Measurements from ENCODE around the gene DEGS2. TPM values are rescaled to one million over a fixed set of nuclear protein-coding genes. Genes with fewer than 3 reads are reported as not detected.

DEGS2 gene
- total RNA-seq, 2 experiments from 2014 or later = 0.05 to 0.39 TPM

DNA sequence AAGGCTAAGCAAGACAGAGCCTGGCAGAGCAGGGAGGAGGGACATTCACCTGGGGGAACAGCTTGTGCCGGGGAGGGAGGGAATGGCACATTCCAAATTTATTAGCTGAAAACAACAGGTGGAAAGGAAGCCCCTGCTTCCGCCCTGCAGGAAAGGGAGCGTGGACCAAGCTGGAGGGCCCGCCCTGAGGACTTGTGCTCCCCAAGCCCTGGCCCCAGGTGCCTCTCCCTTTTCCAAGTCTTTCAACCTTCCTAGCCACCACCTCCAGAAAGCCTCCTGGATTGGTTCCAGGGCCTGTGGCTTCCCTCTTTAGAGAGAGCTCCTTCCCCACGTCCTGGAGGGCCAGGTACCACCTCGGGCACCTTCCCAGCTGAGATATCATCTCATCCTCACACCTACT lies 2.7 kb downstream of the DEGS2 start:
- ChIA-PET CTCF (interaction anchor here (2.1 to 3.4 kb wide), 2 partner anchors 10 to 36 kb away, joined by 6 to 22 read pairs; no protein-coding TSS in a partner anchor), POLR2A (interaction anchor here (1.3 kb wide), 2 partner anchors 12 to 65 kb away, joined by 3 to 4 read pairs; no protein-coding TSS in a partner anchor)
- Mint-ChIP-seq H3K9me3 (ENCODE audit: insufficient read depth) (peaks cover 7% of the 10 kb centered on the region), H3K27me3 (ENCODE audit: low read depth) (peaks cover 40% of the 10 kb centered on the region), H3K36me3 (ENCODE audit: low read depth) (peaks cover 5% of the 10 kb centered on the region), H3K4me1 (ENCODE audit: low read depth) (peaks cover 4% of the 10 kb centered on the region), H3K4me3 (no peak overlapping the region), H3K27ac (no peak overlapping the region)
- ATAC-seq (no peak), DNase-seq (no peak)

- Mint-ChIP-seq H3K4me3 (no peak overlapping the region), H3K27me3 (ENCODE audit: low read depth) (peaks cover 36% of the 10 kb centered on the region), H3K9me3 (ENCODE audit: insufficient read depth) (peaks cover 7% of the 10 kb centered on the region), H3K4me1 (ENCODE audit: low read depth) (peaks cover 4% of the 10 kb centered on the region), H3K36me3 (ENCODE audit: low read depth) (peaks cover 5% of the 10 kb centered on the region), H3K27ac (no peak overlapping the region)
- DNase-seq = no peak
- ChIA-PET POLR2A (interaction anchor here (0.8 to 1.3 kb wide), 3 partner anchors 12 to 65 kb away, joined by 3 to 4 read pairs (median 3); no protein-coding TSS in a partner anchor), CTCF (interaction anchor here (0.7 to 3.4 kb wide), 9 partner anchors 9 to 173 kb away, joined by 3 to 22 read pairs (median 4); no protein-coding TSS in a partner anchor)
- ATAC-seq = no peak
Measured at GRCh38 chr14:100155756-100156616, 3.5 kb downstream of the DEGS2 start.

DNA sequence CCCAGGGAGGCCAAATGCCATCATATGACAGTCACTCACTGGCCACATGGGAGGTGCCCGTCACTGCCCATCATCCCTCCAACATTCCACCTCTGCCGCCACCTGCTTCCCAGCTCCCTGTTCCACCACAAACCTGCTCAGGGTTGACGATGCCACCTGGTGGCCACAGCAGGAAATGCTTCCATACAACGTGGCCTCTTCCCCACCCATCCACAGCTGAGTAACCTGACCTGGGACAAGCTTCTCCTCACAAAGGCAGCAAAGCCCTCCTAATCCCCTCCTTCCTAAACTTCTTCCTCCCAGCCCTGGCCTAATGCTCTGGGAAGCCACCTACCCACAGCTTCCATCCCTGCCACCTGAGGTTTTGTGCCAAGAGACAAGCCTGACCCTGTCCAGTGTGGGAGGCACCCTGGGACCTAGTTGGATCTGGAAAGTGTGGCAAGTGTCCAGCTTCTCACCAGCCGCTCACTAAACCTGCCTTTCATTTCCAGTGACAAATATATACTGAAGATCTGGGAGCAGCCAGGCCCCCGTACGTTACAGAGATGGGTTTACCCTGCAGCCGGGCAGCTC lies 4.3 kb downstream of the DEGS2 start:
- H3K4me3 Mint-ChIP-seq = no peak overlapping the region
- DNase-seq = peak; percentile 45
- peaks cover 7% of the 10 kb centered on the region for H3K9me3 Mint-ChIP-seq (ENCODE audit: insufficient read depth)
- no peak overlapping the region for H3K27ac Mint-ChIP-seq
- ATAC-seq = no peak
- H3K27me3 Mint-ChIP-seq (ENCODE audit: low read depth) = peaks cover 27% of the 10 kb centered on the region
- ChIA-PET CTCF (interaction anchor here (0.7 to 3.4 kb wide), 10 partner anchors 8 to 172 kb away, joined by 3 to 22 read pairs (median 3); no protein-coding TSS in a partner anchor), POLR2A (no interaction called here)
- peaks cover 2% of the 10 kb centered on the region for H3K4me1 Mint-ChIP-seq (ENCODE audit: low read depth)
- peaks cover 5% of the 10 kb centered on the region for H3K36me3 Mint-ChIP-seq (ENCODE audit: low read depth)

- POLR2A ChIA-PET = no interaction called here
Measured at GRCh38 chr14:100153560-100153959, 5.9 kb downstream of the DEGS2 start.

DNA sequence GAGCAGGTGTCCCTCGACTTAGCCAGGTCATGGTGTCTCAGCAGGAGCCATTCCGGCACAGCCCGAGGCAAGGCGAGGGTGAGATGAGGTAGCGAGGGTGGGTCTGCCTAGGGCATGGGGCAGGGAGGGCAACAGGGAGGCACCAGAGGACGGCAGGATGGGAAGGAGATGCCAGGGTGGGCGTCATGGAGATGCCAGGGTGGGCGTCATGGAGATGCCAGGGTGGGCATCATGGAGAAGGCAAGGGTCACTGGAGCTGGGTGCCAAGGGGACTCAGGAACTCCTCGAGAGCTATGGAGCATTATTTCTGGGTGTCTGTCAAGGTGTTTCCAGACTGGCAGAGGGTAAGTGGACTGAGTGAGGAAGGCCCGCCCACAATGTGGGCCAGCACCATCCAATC lies 7.4 kb downstream of the DEGS2 start:
- ChIA-PET POLR2A (interaction anchor here (0.8 to 1.0 kb wide), 2 partner anchors 9 to 10 kb away, joined by 3 read pairs; no protein-coding TSS in a partner anchor), CTCF (interaction anchor here (1.0 kb wide), 1 partner anchor 10 kb away, joined by 3 read pairs; no protein-coding TSS in a partner anchor)
- H3K4me3 Mint-ChIP-seq = no peak overlapping the region
- no peak for ATAC-seq
- peaks cover 11% of the 10 kb centered on the region for H3K27me3 Mint-ChIP-seq (ENCODE audit: low read depth)
- no peak for DNase-seq
- H3K4me1 Mint-ChIP-seq (ENCODE audit: low read depth) = peaks cover 18% of the 10 kb centered on the region
- peaks cover 5% of the 10 kb centered on the region for H3K36me3 Mint-ChIP-seq (ENCODE audit: low read depth)
- H3K9me3 Mint-ChIP-seq (ENCODE audit: insufficient read depth) = peaks cover 7% of the 10 kb centered on the region
- peak overlapping the region; percentile 55 for H3K27ac Mint-ChIP-seq

More at GRCh38 chr14:100153560-100153959, 5.9 kb downstream of the DEGS2 start:
- Mint-ChIP-seq H3K9me3 (ENCODE audit: insufficient read depth) (peaks cover 7% of the 10 kb centered on the region), H3K27ac (no peak overlapping the region), H3K36me3 (ENCODE audit: low read depth) (peaks cover 5% of the 10 kb centered on the region), H3K4me3 (no peak overlapping the region), H3K4me1 (ENCODE audit: low read depth) (peaks cover 5% of the 10 kb centered on the region), H3K27me3 (ENCODE audit: low read depth) (peaks cover 21% of the 10 kb centered on the region)
- DNase-seq (no peak), ATAC-seq (no peak)
- CTCF ChIA-PET = interaction anchor here (1.1 kb wide), 1 partner anchor 39 kb away, joined by 3 read pairs; no protein-coding TSS in a partner anchor

- Mint-ChIP-seq H3K27ac (peak overlapping the region; percentile 30), H3K4me1 (ENCODE audit: low read depth) (peaks cover 28% of the 10 kb centered on the region), H3K4me3 (no peak overlapping the region), H3K36me3 (ENCODE audit: low read depth) (peaks cover 9% of the 10 kb centered on the region), H3K27me3 (ENCODE audit: low read depth) (peaks cover 3% of the 10 kb centered on the region), H3K9me3 (ENCODE audit: insufficient read depth) (peaks cover 7% of the 10 kb centered on the region)
- ATAC-seq (no peak), DNase-seq (no peak)
- POLR2A ChIA-PET = interaction anchor here (0.6 to 1.0 kb wide), 3 partner anchors 8 to 116 kb away, joined by 3 read pairs; no protein-coding TSS in a partner anchor
- CTCF ChIA-PET = interaction anchor here (1.6 kb wide), 1 partner anchor 42 kb away, joined by 9 read pairs; no protein-coding TSS in a partner anchor
Measured at GRCh38 chr14:100150932-100151587, 8.4 kb downstream of the DEGS2 start.

GRCh38 chr14:100149851-100150611 lies 9.4 kb downstream of the DEGS2 start:
- H3K4me1 Mint-ChIP-seq (ENCODE audit: low read depth) = peaks cover 33% of the 10 kb centered on the region
- H3K4me3 Mint-ChIP-seq = no peak overlapping the region
- no peaks in the 10 kb centered on the region for H3K27me3 Mint-ChIP-seq (ENCODE audit: low read depth)
- H3K27ac Mint-ChIP-seq = no peak overlapping the region
- DNase-seq (no peak), ATAC-seq (no peak)
- peaks cover 3% of the 10 kb centered on the region for H3K9me3 Mint-ChIP-seq (ENCODE audit: insufficient read depth)
- H3K36me3 Mint-ChIP-seq (ENCODE audit: low read depth) = peaks cover 9% of the 10 kb centered on the region
- POLR2A ChIA-PET = interaction anchor here (0.9 kb wide), 1 partner anchor 12 kb away, joined by 3 read pairs; no protein-coding TSS in a partner anchor
- CTCF ChIA-PET = interaction anchor here (1.6 kb wide), 1 partner anchor 43 kb away, joined by 9 read pairs; no protein-coding TSS in a partner anchor

DNA sequence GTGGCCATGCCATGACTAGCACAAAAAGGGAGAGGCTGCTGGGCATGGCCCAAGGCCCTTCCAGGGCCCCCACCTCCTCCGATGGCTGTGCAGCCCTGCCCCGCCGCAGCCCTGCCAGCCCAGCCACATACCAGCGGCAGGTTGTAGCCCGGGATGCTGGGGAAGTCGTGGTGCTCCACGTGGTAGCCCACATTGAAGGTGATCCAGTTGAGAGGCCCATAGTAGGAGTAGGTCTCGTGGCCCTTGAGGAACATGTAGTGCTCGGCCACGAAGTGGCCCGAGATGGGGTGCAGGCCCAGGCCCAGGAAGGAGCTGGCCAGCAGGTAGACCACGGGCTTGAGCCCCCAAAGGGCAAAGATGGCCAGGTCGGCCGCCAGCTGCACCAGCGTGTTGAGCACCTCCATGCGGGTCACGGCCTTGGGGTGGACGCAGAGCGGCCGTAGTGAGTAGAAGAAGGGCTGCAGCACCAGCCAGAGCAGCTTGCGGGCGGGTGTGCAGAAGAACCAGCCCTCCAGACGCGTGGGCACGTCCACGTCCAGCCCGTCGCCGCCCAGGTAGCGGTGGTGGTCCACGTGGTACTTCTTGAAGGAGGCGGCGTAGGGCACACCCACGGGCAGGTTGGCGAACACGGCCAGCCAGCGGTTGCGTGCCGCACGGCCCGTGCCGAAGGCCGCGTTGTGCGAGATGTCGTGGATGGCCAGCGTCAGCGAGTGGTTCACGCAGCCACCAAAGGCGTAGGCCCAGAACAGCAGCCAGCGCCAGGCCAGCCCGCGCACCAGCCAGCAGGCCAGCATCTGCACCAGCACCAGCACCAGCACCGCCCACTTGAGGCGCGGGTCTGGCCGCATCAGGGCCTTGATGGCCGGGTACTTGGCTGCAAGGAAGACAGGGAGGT lies 10.4 kb downstream of the DEGS2 start:
- H3K36me3 Mint-ChIP-seq (ENCODE audit: low read depth) = peaks cover 8% of the 10 kb centered on the region
- no peak for ATAC-seq
- peak overlapping the region; percentile 28 for H3K4me3 Mint-ChIP-seq
- no peaks in the 10 kb centered on the region for H3K27me3 Mint-ChIP-seq (ENCODE audit: low read depth)
- peaks cover 35% of the 10 kb centered on the region for H3K4me1 Mint-ChIP-seq (ENCODE audit: low read depth)
- no peak for DNase-seq
- ChIA-PET CTCF (no interaction called here), POLR2A (interaction anchor here (0.9 kb wide), 1 partner anchor 13 kb away, joined by 3 read pairs; no protein-coding TSS in a partner anchor)
- no peaks in the 10 kb centered on the region for H3K9me3 Mint-ChIP-seq (ENCODE audit: insufficient read depth)
- peak overlapping the region; percentile 90 for H3K27ac Mint-ChIP-seq

DNA sequence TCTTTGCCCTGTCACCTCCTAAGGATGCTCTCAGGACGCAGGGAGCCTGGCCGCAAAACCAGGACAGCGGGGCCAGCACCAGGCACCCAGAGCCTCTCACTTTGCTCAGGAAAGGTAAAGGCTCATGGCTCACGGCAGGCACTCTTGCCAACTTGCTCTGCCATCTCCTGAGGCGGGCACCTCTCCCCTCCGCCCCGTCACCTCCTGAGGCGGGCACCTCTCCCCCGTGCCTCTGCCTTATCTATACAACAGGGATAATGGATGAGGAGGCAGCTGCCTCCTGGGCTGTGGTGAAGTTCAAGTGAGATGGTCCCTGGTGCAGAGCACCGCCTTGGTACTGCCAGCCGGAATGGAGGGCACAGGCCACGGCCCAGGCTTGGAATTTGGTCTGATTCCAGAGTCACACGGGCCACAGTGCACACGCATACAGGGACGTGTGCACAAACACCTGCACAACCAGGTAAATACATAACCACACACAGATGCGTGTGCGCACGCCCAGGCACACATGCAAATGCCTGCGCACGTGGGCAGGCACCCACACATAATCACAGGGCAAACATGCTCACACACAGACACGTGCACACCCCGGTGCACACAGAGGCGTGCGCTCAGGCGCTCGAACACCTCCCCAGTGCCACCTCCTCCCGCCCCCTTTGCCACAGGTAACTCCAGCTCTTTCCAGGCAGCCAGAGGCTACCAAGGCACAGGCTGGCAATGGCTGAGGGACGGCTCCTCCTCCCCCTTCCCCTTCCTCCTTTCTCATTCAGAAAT lies 11.6 kb downstream of the DEGS2 start:
- peaks cover 38% of the 10 kb centered on the region for H3K4me1 Mint-ChIP-seq (ENCODE audit: low read depth)
- peak overlapping the region; percentile 90 for H3K27ac Mint-ChIP-seq
- POLR2A ChIA-PET = interaction anchor here (0.6 kb wide), 1 partner anchor 162 kb away, joined by 3 read pairs; no protein-coding TSS in a partner anchor
- peak overlapping the region; percentile 22 for H3K4me3 Mint-ChIP-seq
- CTCF ChIA-PET = interaction anchor here (1.0 to 2.4 kb wide), 2 partner anchors 7 to 45 kb away, joined by 4 to 12 read pairs; no protein-coding TSS in a partner anchor
- peaks cover 15% of the 10 kb centered on the region for H3K36me3 Mint-ChIP-seq (ENCODE audit: low read depth)
- ATAC-seq (no peak), DNase-seq (no peak)
- no peaks in the 10 kb centered on the region for H3K9me3 Mint-ChIP-seq (ENCODE audit: insufficient read depth)
- H3K27me3 Mint-ChIP-seq (ENCODE audit: low read depth) = no peaks in the 10 kb centered on the region
